Mesendoderm (in vitro differentiated cells): Measurements from ENCODE around the gene ALOX15B.

Source experiments
- DNase-seq: peaks from one replicate; pipeline ENCODE4 v3.0.0; 2013
- H2AK5ac ChIP-seq: 2 replicates; pipeline ENCODE4 v1.6.1; 2013; ENCODE audit warnings: low read length, inconsistent platforms
- H2BK120ac ChIP-seq: 2 replicates; pipeline ENCODE4 v1.6.1; 2013; ENCODE audit warnings: low read depth, mild to moderate bottlenecking, low read length, moderate library complexity, mixed read lengths
- H2BK15ac ChIP-seq: replicated peaks from 2 replicates; pipeline ENCODE4 v1.6.1; 2013; ENCODE audit warnings: low read depth, mild to moderate bottlenecking, moderate library complexity
- H2BK5ac ChIP-seq: 2 replicates; pipeline ENCODE4 v1.6.1; 2013; ENCODE audit warnings: low read length, inconsistent platforms
- H3K18ac ChIP-seq: 2 replicates; pipeline ENCODE4 v1.6.1; 2013; ENCODE audit warnings: mild to moderate bottlenecking, low read length, mixed read lengths
- H3K23ac ChIP-seq: one replicate; pipeline ENCODE4 v1.6.1; 2013; ENCODE audit warnings: low read length
- H3K27ac ChIP-seq: 2 replicates; pipeline ENCODE4 v1.5.1; 2013; ENCODE audit warnings: low read depth, mild to moderate bottlenecking, inconsistent platforms, low read length, moderate library complexity
- H3K27me3 ChIP-seq: 2 replicates; pipeline ENCODE4 v1.6.1; 2013; ENCODE audit warnings: low read length, control low read depth, mild to moderate bottlenecking, inconsistent platforms; ENCODE audit not compliant: insufficient read depth, poor library complexity
- H3K36me3 ChIP-seq: 2 replicates; pipeline ENCODE4 v1.6.1; 2013; ENCODE audit warnings: low read length, inconsistent platforms; ENCODE audit not compliant: control insufficient read depth, insufficient read depth
- H3K4ac ChIP-seq: one replicate; pipeline ENCODE4 v1.6.1; 2013; ENCODE audit warnings: low read depth, mild to moderate bottlenecking, low read length, moderate library complexity
- H3K4me1 ChIP-seq: 2 replicates; pipeline ENCODE4 v1.6.1; 2013; ENCODE audit warnings: low read depth, low read length, inconsistent platforms; ENCODE audit not compliant: control insufficient read depth
- H3K4me2 ChIP-seq: 2 replicates; pipeline ENCODE4 v1.6.1; 2013; ENCODE audit warnings: low read length
- H3K4me3 ChIP-seq: 2 replicates; pipeline ENCODE4 v1.5.1; 2013; ENCODE audit warnings: mild to moderate bottlenecking, low read length
- H3K56ac ChIP-seq: one replicate; pipeline ENCODE4 v1.6.1; 2013; ENCODE audit warnings: low read length
- H3K79me1 ChIP-seq: 2 replicates; pipeline ENCODE4 v1.6.1; 2013; ENCODE audit warnings: low read length, inconsistent platforms
- H3K79me2 ChIP-seq: 2 replicates; pipeline ENCODE4 v1.6.1; 2013; ENCODE audit warnings: mild to moderate bottlenecking, low read length; ENCODE audit not compliant: control insufficient read depth, insufficient read depth
- H3K9ac ChIP-seq: 2 replicates; pipeline ENCODE4 v1.6.1; 2013; ENCODE audit warnings: low read length, inconsistent platforms
- H4K5ac ChIP-seq: one replicate; pipeline ENCODE4 v1.6.1; 2013; ENCODE audit warnings: low read length
- H4K8ac ChIP-seq: one replicate; pipeline ENCODE4 v1.6.1; 2013; ENCODE audit warnings: low read depth, mild to moderate bottlenecking, control low read depth, low read length, moderate library complexity
- WGBS: extraction: QIAGEN DNeasy Blood & Tissue Kit; methylation state at CpG from one replicate; pipeline ENCODE4 v1.1.7; 2013; ENCODE audit warnings: low lambda C conversion rate, missing lambda C conversion rate; ENCODE audit not compliant: insufficient coverage; ENCODE audit errors: extremely low coverage; 5-methylcytosine and 5-hydroxymethylcytosine counted together

Gene ALOX15B

DNA sequence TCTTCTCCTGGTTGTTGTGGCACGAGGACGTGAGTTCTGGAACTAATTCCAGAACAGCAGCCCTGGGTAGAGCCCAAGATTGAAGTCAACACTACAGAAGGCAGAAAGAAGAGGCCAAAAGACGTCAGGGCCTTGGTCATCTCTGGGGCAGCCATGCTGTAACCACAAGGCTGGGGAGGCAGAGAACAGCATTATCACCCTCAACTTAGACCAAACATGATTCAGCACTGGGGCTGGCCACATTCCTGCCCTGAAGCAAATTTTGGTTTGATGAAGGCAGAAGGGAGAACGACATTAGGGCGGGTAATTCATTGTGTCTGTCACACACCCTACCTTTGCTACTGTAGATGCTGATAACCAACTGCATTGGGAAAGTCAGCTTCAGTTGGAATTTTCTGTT, 9.7 kb upstream of the ALOX15B start:
- Histone ChIP-seq H3K4ac (no peak overlapping the region), H3K23ac (no peak overlapping the region), H3K9ac (no peak overlapping the region), H4K5ac (no peak overlapping the region), H2AK5ac (no peak overlapping the region), H3K4me2 (no peak overlapping the region), H4K8ac (no peak overlapping the region), H3K4me3 (no peak overlapping the region), H3K4me1 (no peaks in the 10 kb centered on the region), H2BK15ac (no peak overlapping the region), H3K18ac (no peak overlapping the region), H2BK5ac (no peak overlapping the region), H3K36me3 (no peaks in the 10 kb centered on the region), H3K56ac (no peak overlapping the region), H3K79me2 (no peaks in the 10 kb centered on the region), H3K79me1 (no peaks in the 10 kb centered on the region), H2BK120ac (no peak overlapping the region), H3K27ac (no peak overlapping the region), H3K27me3 (no peaks in the 10 kb centered on the region)
- no CpG with 5 or more reads among the region's 5 CpGs for WGBS
- peak; percentile 30 for DNase-seq

DNA sequence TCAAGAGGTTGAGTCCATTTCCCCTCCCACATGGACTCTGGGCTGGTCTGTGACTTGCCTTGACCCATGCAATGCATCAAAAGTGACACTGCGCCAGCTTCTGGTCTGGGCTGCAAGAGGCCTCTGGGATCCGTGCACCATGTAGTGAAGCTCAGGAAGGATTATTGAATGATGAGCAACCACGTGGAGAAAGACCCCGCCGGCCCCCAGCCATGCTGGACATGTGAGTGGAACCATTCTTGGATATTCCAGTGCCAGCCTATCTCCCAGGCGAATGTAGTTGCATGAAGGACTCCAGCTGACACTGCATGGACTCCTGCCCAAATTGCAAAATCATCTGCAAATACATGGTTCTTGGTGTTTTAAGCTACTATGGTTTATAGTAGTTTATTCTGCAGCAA, 7.6 kb upstream of the ALOX15B start:
- no peak overlapping the region for H2BK15ac ChIP-seq
- no peak overlapping the region for H3K27ac ChIP-seq
- H3K79me1 ChIP-seq: no peaks in the 10 kb centered on the region
- no peak overlapping the region for H3K23ac ChIP-seq
- H3K27me3 ChIP-seq: no peaks in the 10 kb centered on the region
- H3K56ac ChIP-seq: no peak overlapping the region
- H3K4ac ChIP-seq: no peak overlapping the region
- no peak overlapping the region for H2AK5ac ChIP-seq
- no peak overlapping the region for H2BK120ac ChIP-seq
- no peak overlapping the region for H3K18ac ChIP-seq
- no peak for DNase-seq
- H3K4me2 ChIP-seq: no peak overlapping the region
- no peak overlapping the region for H4K8ac ChIP-seq
- no peak overlapping the region for H2BK5ac ChIP-seq
- no peak overlapping the region for H3K9ac ChIP-seq
- H3K4me1 ChIP-seq: no peaks in the 10 kb centered on the region
- no peak overlapping the region for H4K5ac ChIP-seq
- no CpG with 5 or more reads among the region's 6 CpGs for WGBS
- no peak overlapping the region for H3K4me3 ChIP-seq
- no peaks in the 10 kb centered on the region for H3K36me3 ChIP-seq
- no peaks in the 10 kb centered on the region for H3K79me2 ChIP-seq

DNA sequence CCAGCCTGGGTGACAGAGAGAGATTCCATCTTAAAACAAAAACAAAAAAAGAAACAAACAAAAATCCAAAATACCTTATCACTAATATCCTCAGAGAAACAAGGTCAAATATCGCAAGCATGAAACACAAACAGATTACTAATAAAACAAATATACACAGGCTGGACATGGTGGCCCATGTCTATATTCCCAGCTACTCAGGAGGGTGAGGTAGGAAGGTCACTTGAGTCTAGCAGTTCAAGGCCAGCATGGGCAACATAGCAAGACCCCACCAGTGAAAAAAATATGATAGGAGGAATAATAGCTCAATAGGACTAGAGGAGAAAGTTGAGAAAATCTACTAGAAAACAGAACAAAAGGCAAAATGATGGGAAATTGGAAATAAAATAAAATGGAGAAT, 6.9 kb upstream of the ALOX15B start:
- Histone ChIP-seq H3K36me3 (no peaks in the 10 kb centered on the region), H3K79me1 (no peaks in the 10 kb centered on the region), H3K4me2 (no peak overlapping the region), H4K8ac (no peak overlapping the region), H3K4me3 (no peak overlapping the region), H2AK5ac (no peak overlapping the region), H3K56ac (no peak overlapping the region), H2BK5ac (no peak overlapping the region), H3K27me3 (no peaks in the 10 kb centered on the region), H3K9ac (no peak overlapping the region), H2BK15ac (no peak overlapping the region), H4K5ac (no peak overlapping the region), H3K27ac (no peak overlapping the region), H2BK120ac (no peak overlapping the region), H3K23ac (no peak overlapping the region), H3K79me2 (no peaks in the 10 kb centered on the region), H3K18ac (no peak overlapping the region), H3K4me1 (no peaks in the 10 kb centered on the region), H3K4ac (no peak overlapping the region)
- DNase-seq: no peak
- WGBS: no CpG with 5 or more reads among the region's 1 CpG

- Histone ChIP-seq H3K27me3 (no peaks in the 10 kb centered on the region), H3K36me3 (no peaks in the 10 kb centered on the region), H3K79me2 (no peaks in the 10 kb centered on the region), H3K79me1 (no peaks in the 10 kb centered on the region), H2BK5ac (no peak overlapping the region), H4K8ac (no peak overlapping the region), H4K5ac (no peak overlapping the region), H3K4ac (no peak overlapping the region), H3K27ac (no peak overlapping the region), H2BK15ac (no peak overlapping the region), H3K18ac (no peak overlapping the region), H2BK120ac (no peak overlapping the region), H3K56ac (no peak overlapping the region), H3K4me1 (no peaks in the 10 kb centered on the region), H3K23ac (no peak overlapping the region), H3K4me2 (no peak overlapping the region), H2AK5ac (no peak overlapping the region), H3K4me3 (no peak overlapping the region), H3K9ac (no peak overlapping the region)
- DNase-seq: no peak
- no CpG with 5 or more reads among the region's 2 CpGs for WGBS
Measured at GRCh38 chr17:8032442-8032841, 6.4 kb upstream of the ALOX15B start.

GRCh38 chr17:8039611-8040168, 831 bp downstream of the ALOX15B start:
- Histone ChIP-seq H3K4me2 (no peak overlapping the region), H3K4me3 (no peak overlapping the region), H2AK5ac (no peak overlapping the region), H3K79me1 (no peaks in the 10 kb centered on the region), H4K8ac (no peak overlapping the region), H4K5ac (no peak overlapping the region), H2BK5ac (no peak overlapping the region), H2BK15ac (no peak overlapping the region), H3K18ac (no peak overlapping the region), H2BK120ac (no peak overlapping the region), H3K4me1 (no peaks in the 10 kb centered on the region), H3K36me3 (no peaks in the 10 kb centered on the region), H3K9ac (no peak overlapping the region), H3K23ac (no peak overlapping the region), H3K79me2 (no peaks in the 10 kb centered on the region), H3K4ac (no peak overlapping the region), H3K27ac (no peak overlapping the region), H3K27me3 (no peaks in the 10 kb centered on the region), H3K56ac (no peak overlapping the region)
- WGBS: no CpG with 5 or more reads among the region's 11 CpGs
- DNase-seq: no peak

GRCh38 chr17:8041249-8041928, 2.5 kb downstream of the ALOX15B start:
- H3K23ac ChIP-seq: no peak overlapping the region
- no peak overlapping the region for H2AK5ac ChIP-seq
- no peak overlapping the region for H3K4me3 ChIP-seq
- no peak overlapping the region for H2BK120ac ChIP-seq
- no peak overlapping the region for H3K18ac ChIP-seq
- H3K27ac ChIP-seq: no peak overlapping the region
- H3K4ac ChIP-seq: no peak overlapping the region
- no peaks in the 10 kb centered on the region for H3K36me3 ChIP-seq
- H4K8ac ChIP-seq: no peak overlapping the region
- H3K4me1 ChIP-seq: no peaks in the 10 kb centered on the region
- no peak overlapping the region for H3K4me2 ChIP-seq
- no CpG with 5 or more reads among the region's 8 CpGs for WGBS
- no peaks in the 10 kb centered on the region for H3K79me2 ChIP-seq
- H4K5ac ChIP-seq: no peak overlapping the region
- H2BK5ac ChIP-seq: no peak overlapping the region
- H3K27me3 ChIP-seq: no peaks in the 10 kb centered on the region
- peak; percentile 65 for DNase-seq
- H2BK15ac ChIP-seq: no peak overlapping the region
- H3K9ac ChIP-seq: no peak overlapping the region
- H3K79me1 ChIP-seq: no peaks in the 10 kb centered on the region
- no peak overlapping the region for H3K56ac ChIP-seq
